Adipocyte (in vitro differentiated cells): Measurements from ENCODE around the gene OCIAD1.

Source experiments
- DNase-seq: peaks from one replicate; pipeline ENCODE4 v3.0.0-alpha.2; 2015; ENCODE audit warnings: low read depth
- H3K27me3 ChIP-seq: replicated peaks from 2 replicates; pipeline ENCODE4 v1.7.0; 2013; ENCODE audit warnings: mild to moderate bottlenecking, low read length, moderate library complexity; ENCODE audit not compliant: control insufficient read depth, insufficient read depth
- H3K36me3 ChIP-seq: 2 replicates; pipeline ENCODE4 v1.7.0; 2013; ENCODE audit warnings: low read length, mild to moderate bottlenecking, moderate library complexity; ENCODE audit not compliant: control insufficient read depth, insufficient read depth, severe bottlenecking
- H3K4me1 ChIP-seq: 2 replicates; pipeline ENCODE4 v1.7.0; 2013; ENCODE audit warnings: mild to moderate bottlenecking, low read length, moderate library complexity; ENCODE audit not compliant: control insufficient read depth, insufficient read depth
- H3K4me3 ChIP-seq: 2 replicates; pipeline ENCODE4 v1.7.0; 2013; ENCODE audit warnings: mild to moderate bottlenecking, low read length, moderate library complexity
- H3K9ac ChIP-seq: 2 replicates; pipeline ENCODE4 v1.7.0; 2013; ENCODE audit warnings: mild to moderate bottlenecking, low read length, moderate library complexity
- H3K9me3 ChIP-seq: 2 replicates; pipeline ENCODE4 v1.7.0; 2013; ENCODE audit warnings: mild to moderate bottlenecking, low read length, moderate library complexity; ENCODE audit not compliant: control insufficient read depth

The OCIAD1 gene

GRCh38 chr4:48830706-48831531, at the start of gene OCIAD1:
Gene OCIAD1, plus strand, starts transcription at chr4:48831088. Its CDS starts 1,537 bp downstream, at chr4:48832625.
- H3K27me3 ChIP-seq, result no peaks in the 10 kb centered on the region
- H3K9me3 ChIP-seq, result no peaks in the 10 kb centered on the region
- H3K9ac ChIP-seq, result peak within 1 kb of the TSS; percentile 93
- peaks cover 11% of the 10 kb centered on the region for H3K4me1 ChIP-seq
- H3K4me3 ChIP-seq, result peak within 1 kb of the TSS; percentile 90
- DNase-seq, result peak; percentile 100
- H3K36me3 ChIP-seq, result peaks cover 22% of the 10 kb centered on the region

GRCh38 chr4:48781968-48782367, 48.9 kb upstream of the OCIAD1 start:
- DNase-seq, result no peak

GRCh38 chr4:48785302-48785701, 45.6 kb upstream of the OCIAD1 start:
- H3K36me3 ChIP-seq, result no peaks in the 10 kb centered on the region
- peaks cover 2% of the 10 kb centered on the region for H3K4me1 ChIP-seq
- H3K4me3 ChIP-seq, result no peak overlapping the region
- no peak for DNase-seq
- H3K27me3 ChIP-seq, result no peaks in the 10 kb centered on the region
- H3K9me3 ChIP-seq, result no peaks in the 10 kb centered on the region
- no peak overlapping the region for H3K9ac ChIP-seq

More at GRCh38 chr4:48781968-48782367, 48.9 kb upstream of the OCIAD1 start:
- peaks cover 13% of the 10 kb centered on the region for H3K4me1 ChIP-seq
- H3K36me3 ChIP-seq, result no peaks in the 10 kb centered on the region
- H3K27me3 ChIP-seq, result no peaks in the 10 kb centered on the region
- no peak overlapping the region for H3K9ac ChIP-seq
- H3K4me3 ChIP-seq, result no peak overlapping the region
- no peaks in the 10 kb centered on the region for H3K9me3 ChIP-seq

GRCh38 chr4:48786549-48786948, 44.3 kb upstream of the OCIAD1 start:
- H3K9me3 ChIP-seq, result no peaks in the 10 kb centered on the region
- no peak for DNase-seq
- H3K9ac ChIP-seq, result no peak overlapping the region
- H3K4me3 ChIP-seq, result no peak overlapping the region
- peaks cover 5% of the 10 kb centered on the region for H3K4me1 ChIP-seq
- no peaks in the 10 kb centered on the region for H3K36me3 ChIP-seq
- no peaks in the 10 kb centered on the region for H3K27me3 ChIP-seq

- H3K36me3 ChIP-seq, result no peaks in the 10 kb centered on the region
- no peak overlapping the region for H3K4me3 ChIP-seq
- DNase-seq, result no peak
Measured at GRCh38 chr4:48787056-48787455, 43.8 kb upstream of the OCIAD1 start.

GRCh38 chr4:48790561-48790960, 40.3 kb upstream of the OCIAD1 start:
- no peaks in the 10 kb centered on the region for H3K27me3 ChIP-seq
- peaks cover 11% of the 10 kb centered on the region for H3K4me1 ChIP-seq
- H3K9ac ChIP-seq, result no peak overlapping the region
- DNase-seq, result peak; percentile 9
- no peaks in the 10 kb centered on the region for H3K36me3 ChIP-seq
- H3K9me3 ChIP-seq, result no peaks in the 10 kb centered on the region
- no peak overlapping the region for H3K4me3 ChIP-seq

More at GRCh38 chr4:48787056-48787455, 43.8 kb upstream of the OCIAD1 start:
- Histone ChIP-seq H3K9me3 (no peaks in the 10 kb centered on the region), H3K4me1 (peaks cover 5% of the 10 kb centered on the region), H3K9ac (no peak overlapping the region), H3K27me3 (no peaks in the 10 kb centered on the region)

- Histone ChIP-seq H3K36me3 (no peaks in the 10 kb centered on the region), H3K4me3 (no peak overlapping the region), H3K9me3 (no peaks in the 10 kb centered on the region), H3K9ac (no peak overlapping the region), H3K27me3 (no peaks in the 10 kb centered on the region), H3K4me1 (peaks cover 11% of the 10 kb centered on the region)
- no peak for DNase-seq
Measured at GRCh38 chr4:48791313-48791712, 39.6 kb upstream of the OCIAD1 start.

GRCh38 chr4:48792348-48793006, 38.4 kb upstream of the OCIAD1 start:
- Histone ChIP-seq H3K27me3 (no peaks in the 10 kb centered on the region), H3K9me3 (no peaks in the 10 kb centered on the region), H3K36me3 (no peaks in the 10 kb centered on the region), H3K4me3 (no peak overlapping the region), H3K4me1 (peaks cover 11% of the 10 kb centered on the region), H3K9ac (no peak overlapping the region)
- peak; percentile 82 for DNase-seq

GRCh38 chr4:48795108-48795507, 35.8 kb upstream of the OCIAD1 start:
- H3K4me1 ChIP-seq, result peaks cover 10% of the 10 kb centered on the region
- no peaks in the 10 kb centered on the region for H3K27me3 ChIP-seq
- no peaks in the 10 kb centered on the region for H3K36me3 ChIP-seq
- no peak overlapping the region for H3K4me3 ChIP-seq
- no peaks in the 10 kb centered on the region for H3K9me3 ChIP-seq
- no peak for DNase-seq
- H3K9ac ChIP-seq, result no peak overlapping the region

- DNase-seq, result no peak
- H3K27me3 ChIP-seq, result no peaks in the 10 kb centered on the region
- H3K9ac ChIP-seq, result no peak overlapping the region
- H3K4me1 ChIP-seq, result peaks cover 5% of the 10 kb centered on the region
- H3K36me3 ChIP-seq, result no peaks in the 10 kb centered on the region
- no peak overlapping the region for H3K4me3 ChIP-seq
- H3K9me3 ChIP-seq, result no peaks in the 10 kb centered on the region
Measured at GRCh38 chr4:48796191-48796926, 34.5 kb upstream of the OCIAD1 start.
